ENCODE measurements around the gene RASSF1. TPM values are rescaled to one million over a fixed set of nuclear protein-coding genes. Genes with fewer than 3 reads are reported as not detected.

RASSF1 gene
- total and polyA plus RNA-seq, 2 of the 13 experiments (the other 11 are each of a cell fraction or from before 2014, with no cell fraction given), result 10.2 to 27.5 TPM

DNA sequence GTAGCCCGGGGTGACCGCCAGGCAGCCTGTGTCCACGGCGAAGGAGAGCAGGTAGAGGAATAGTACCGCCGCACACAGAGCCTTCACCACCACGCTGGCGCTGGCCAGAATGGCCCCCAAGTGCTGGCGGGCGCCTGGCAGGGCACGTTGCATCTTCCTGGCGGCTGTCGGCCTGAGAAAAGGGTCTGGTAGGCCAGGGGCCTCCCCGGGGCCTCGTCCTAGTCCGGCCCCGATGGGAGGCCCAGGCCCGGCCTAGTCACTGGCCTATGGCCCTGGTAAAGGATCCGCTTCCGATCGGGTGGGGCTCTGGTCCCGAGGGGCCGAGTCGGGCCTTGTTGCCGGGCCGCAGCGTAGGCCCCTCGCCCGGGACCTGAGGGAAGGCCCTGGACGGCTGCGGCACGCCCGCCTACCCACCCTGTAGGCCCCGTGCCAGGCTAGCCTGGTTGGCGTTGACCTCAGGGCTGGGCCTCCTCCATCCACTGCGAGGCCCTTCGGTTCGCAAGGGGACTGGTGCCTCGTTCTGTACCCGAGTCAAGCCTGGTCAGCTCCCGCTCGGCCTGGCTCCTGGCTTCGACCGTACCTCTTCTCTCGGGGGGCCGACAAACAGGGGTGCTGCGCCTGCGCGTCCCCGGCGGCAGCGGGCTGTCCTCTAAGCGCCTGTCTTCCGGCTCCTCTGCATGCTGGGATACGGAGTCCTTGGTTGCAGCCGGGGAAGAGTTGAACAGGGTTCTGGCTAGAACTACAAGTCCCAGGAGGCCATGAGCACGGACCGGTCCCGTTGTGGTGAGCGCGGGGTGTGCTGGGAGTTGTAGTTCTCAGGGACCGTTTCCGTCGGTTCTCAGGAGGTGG, 18.5 kb upstream of the RASSF1 start, which contains the start of gene TMEM115 (continued):
- TF ChIP-seq DZIP1 (CRISPR knock-in tag; IDR thresholded peaks at IDR 0.05), result 0 out of 2 replicates have a peak, but pooled peaks have one; percentile 35
- TF ChIP-seq, protein P1, sequence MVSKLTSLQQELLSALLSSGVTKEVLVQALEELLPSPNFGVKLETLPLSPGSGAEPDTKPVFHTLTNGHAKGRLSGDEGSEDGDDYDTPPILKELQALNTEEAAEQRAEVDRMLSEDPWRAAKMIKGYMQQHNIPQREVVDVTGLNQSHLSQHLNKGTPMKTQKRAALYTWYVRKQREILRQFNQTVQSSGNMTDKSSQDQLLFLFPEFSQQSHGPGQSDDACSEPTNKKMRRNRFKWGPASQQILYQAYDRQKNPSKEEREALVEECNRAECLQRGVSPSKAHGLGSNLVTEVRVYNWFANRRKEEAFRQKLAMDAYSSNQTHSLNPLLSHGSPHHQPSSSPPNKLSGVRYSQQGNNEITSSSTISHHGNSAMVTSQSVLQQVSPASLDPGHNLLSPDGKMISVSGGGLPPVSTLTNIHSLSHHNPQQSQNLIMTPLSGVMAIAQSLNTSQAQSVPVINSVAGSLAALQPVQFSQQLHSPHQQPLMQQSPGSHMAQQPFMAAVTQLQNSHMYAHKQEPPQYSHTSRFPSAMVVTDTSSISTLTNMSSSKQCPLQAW (CRISPR knock-in tag; IDR thresholded peaks at IDR 0.05), result peak; percentile 79
- TF ChIP-seq ZNF776 (CRISPR knock-in tag; IDR thresholded peaks at IDR 0.05), result no peak
- no peak for TF ChIP-seq TRIM24 (CRISPR knock-in tag; IDR thresholded peaks at IDR 0.05)
- TF ChIP-seq KDM1A (CRISPR knock-in tag; IDR thresholded peaks at IDR 0.05), result no peak
- TF ChIP-seq, protein P2, sequence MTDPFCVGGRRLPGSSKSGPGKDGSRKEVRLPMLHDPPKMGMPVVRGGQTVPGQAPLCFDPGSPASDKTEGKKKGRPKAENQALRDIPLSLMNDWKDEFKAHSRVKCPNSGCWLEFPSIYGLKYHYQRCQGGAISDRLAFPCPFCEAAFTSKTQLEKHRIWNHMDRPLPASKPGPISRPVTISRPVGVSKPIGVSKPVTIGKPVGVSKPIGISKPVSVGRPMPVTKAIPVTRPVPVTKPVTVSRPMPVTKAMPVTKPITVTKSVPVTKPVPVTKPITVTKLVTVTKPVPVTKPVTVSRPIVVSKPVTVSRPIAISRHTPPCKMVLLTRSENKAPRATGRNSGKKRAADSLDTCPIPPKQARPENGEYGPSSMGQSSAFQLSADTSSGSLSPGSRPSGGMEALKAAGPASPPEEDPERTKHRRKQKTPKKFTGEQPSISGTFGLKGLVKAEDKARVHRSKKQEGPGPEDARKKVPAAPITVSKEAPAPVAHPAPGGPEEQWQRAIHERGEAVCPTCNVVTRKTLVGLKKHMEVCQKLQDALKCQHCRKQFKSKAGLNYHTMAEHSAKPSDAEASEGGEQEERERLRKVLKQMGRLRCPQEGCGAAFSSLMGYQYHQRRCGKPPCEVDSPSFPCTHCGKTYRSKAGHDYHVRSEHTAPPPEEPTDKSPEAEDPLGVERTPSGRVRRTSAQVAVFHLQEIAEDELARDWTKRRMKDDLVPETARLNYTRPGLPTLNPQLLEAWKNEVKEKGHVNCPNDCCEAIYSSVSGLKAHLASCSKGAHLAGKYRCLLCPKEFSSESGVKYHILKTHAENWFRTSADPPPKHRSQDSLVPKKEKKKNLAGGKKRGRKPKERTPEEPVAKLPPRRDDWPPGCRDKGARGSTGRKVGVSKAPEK (CRISPR knock-in tag; IDR thresholded peaks at IDR 0.05; ENCODE audit: borderline replicate concordance), result no peak
- TF ChIP-seq PAWR (CRISPR knock-in tag; IDR thresholded peaks at IDR 0.05; ENCODE audit: borderline replicate concordance), result no peak
- TF ChIP-seq MLXIP (CRISPR knock-in tag; IDR thresholded peaks at IDR 0.05; ENCODE audit: borderline replicate concordance), result no peak
- TF ChIP-seq HCFC1 (IDR thresholded peaks at IDR 0.05; ENCODE audit: low read depth, low read length), result peak; percentile 100
- TF ChIP-seq PTBP1 (IDR thresholded peaks at IDR 0.05; ENCODE audit: low read depth, low read length, poor library complexity, severe bottlenecking), result no peak
- TF ChIP-seq ZNF607 (CRISPR knock-in tag; IDR thresholded peaks at IDR 0.05; ENCODE audit: borderline replicate concordance), result peak; percentile 35; the same call in 1 of the 2 replicates
- no peak; the same call in 1 of the 2 replicates for TF ChIP-seq ZNF138 (CRISPR knock-in tag; IDR thresholded peaks at IDR 0.05; ENCODE audit: low read depth)
- 0 out of 2 replicates have a peak, but pooled peaks have one; percentile 39 for TF ChIP-seq CHCHD3 (CRISPR knock-in tag; IDR thresholded peaks at IDR 0.05)
- no peak for TF ChIP-seq ZNF749 (CRISPR knock-in tag; IDR thresholded peaks at IDR 0.05; ENCODE audit: borderline replicate concordance)
- TF ChIP-seq, protein P3, sequence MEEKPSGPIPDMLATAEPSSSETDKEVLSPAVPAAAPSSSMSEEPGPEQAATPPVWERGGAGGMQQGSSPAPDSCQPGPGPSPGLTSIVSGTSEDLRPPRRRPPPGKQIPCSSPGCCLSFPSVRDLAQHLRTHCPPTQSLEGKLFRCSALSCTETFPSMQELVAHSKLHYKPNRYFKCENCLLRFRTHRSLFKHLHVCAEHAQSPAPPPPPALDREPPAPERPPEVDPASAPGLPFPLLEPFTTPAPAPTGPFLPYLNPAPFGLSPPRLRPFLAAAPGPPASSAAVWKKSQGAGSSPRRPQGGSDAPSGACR (CRISPR knock-in tag; IDR thresholded peaks at IDR 0.05), result peak; percentile 57; the same call in 1 of the 2 replicates
- no peak for TF ChIP-seq JARID2 (CRISPR knock-in tag; IDR thresholded peaks at IDR 0.05; ENCODE audit: insufficient replicate concordance)
- no peak for TF ChIP-seq HOXA7 (CRISPR knock-in tag; IDR thresholded peaks at IDR 0.05)
